ENCODE measurements around the gene RPGRIP1L.
"Not testable (repeated sequence)": the region's sequence is repeated elsewhere in the genome, so short reads cannot be mapped to it uniquely, and the experiment has no call there.

The RPGRIP1L gene

DNA sequence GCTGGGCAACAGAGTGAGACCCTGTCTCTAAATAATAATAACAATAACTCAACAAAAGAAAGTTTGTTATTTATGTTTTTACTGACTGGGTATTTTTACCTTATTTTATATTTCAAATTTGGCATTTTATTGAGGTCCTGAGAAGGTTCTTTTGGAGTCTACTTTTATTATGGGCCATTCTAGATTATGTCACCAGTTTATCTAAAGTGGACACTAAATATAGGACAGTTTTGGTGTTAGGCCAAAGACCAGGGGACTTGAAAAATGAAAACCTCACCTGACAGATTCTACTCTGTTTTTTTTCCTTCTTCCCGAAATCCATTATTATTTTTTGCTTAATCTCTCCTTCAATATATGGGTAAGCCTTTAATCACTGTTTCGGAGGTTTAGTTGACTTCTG is 8.4 kb upstream of the RPGRIP1L start:
- DNase-seq (ENCODE audit: low read depth) = no peak

DNA sequence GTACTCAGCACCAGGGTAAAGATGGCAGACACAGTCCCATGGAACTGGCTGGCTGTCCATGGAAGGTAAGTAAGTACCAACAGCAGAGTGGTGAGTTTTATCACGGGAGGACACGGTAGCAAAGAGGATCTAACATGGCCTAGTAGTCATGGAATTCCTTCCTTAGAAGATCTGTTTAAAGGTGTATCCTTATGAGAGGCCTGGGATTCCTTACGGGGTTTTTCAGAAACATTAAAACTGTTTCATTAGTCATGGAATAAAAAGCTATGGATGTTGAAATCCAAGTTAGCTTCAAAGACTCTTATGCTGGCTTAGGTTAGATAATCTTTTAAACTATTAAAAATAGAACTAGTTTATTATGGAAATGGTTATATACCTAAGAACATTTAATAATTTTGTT is 7.7 kb upstream of the RPGRIP1L start:
- no peak for DNase-seq (ENCODE audit: low read depth)

DNA sequence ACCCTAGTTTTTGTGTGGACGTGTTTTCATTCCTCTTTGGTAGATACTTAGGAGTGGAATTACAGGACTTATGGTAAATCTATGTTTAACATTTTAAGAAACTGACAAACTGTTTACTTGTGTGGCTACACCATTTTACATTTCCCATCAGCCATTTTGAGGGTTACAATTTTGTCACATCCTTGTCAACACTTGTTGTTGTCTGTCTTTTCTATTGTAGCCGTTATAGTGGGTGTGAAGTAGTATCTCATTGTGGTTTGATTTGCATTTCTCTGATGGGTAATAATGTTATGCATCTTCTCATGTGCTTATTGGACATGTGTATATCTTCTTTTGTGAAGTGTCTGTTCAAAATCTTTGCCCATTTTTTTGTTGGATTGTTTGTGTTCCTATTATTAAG is 4.8 kb upstream of the RPGRIP1L start:
- DNase-seq (ENCODE audit: low read depth) = no peak

DNA sequence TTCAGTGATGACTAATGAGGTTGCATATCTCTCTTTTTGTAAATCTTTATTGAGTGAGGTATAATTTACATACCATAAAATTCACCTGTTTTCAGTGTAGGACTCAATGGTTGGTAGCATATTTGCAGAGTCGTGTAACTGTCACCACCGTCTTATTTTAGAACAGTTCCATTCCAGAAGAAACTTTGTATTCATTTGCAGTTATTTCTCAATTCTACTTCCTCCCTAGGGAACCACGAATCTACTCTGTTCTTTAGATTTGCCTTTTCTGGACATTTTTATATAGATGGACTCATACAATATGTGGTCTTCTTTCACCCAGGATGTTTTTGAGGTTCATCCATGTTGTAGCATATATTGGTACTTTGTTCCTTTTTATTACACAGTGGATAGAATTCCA is 4.0 kb upstream of the RPGRIP1L start:
- DNase-seq (ENCODE audit: low read depth) = no peak

DNA sequence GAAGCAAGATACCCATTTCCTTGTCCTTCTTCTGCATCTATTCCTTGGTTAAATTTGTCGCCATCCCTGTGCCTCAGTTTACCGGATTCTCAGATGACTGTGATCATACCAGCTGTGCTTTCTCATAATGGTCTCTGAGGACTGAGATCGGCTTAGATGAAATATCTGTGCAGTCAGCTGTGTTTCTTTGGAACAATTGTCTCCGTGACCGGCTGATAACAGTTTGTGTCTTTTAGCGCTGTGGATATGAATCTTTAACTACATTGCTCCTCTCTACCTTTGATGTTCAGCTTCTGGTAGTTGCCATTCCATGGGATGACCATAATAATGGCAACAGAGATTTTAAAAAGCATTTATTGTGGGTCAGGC is 770 bp upstream of the RPGRIP1L start:
- no peak for DNase-seq (ENCODE audit: low read depth)

DNA sequence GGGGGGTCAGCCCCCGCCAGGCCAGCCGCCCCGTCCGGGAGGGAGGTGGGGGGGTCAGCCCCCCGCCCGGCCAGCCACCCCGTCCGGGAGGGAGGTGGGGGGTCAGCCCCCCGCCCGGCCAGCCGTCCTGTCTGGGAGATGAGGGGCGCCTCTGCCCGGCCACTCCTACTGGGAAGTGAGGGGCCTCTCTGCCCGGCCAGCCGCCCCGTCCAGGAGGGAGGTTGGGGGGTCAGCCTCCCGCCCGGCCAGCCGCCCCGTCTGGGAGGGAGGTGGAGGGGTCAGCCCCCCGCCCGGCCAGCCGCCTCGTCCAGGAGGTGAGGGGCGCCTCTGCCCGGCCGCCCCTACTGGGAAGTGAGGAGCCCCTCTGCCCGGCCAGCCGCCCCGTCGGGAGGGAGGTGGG is 5.4 kb downstream of the RPGRIP1L start:
- DNase-seq (ENCODE audit: low read depth) = not testable (repeated sequence)

DNA sequence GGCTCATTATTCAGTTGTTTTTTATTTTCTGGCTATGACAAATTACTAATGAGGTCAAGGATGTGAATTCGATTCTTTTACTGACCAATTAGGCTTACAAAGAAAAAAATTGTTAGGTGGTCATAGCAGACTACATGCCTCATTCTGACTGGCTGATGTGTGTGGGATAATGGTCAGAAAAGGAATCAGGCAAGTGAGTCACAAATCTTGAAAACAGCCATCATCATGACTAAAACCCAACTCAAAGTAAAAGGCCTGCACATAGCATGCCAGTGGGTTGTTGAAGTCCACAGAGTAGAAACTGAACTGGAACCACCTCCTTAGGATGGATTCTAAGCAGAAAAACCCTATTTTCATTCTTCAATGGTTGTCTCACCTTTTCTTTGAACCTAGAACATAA is 8.6 kb downstream of the RPGRIP1L start:
- DNase-seq (ENCODE audit: low read depth) = no peak

DNA sequence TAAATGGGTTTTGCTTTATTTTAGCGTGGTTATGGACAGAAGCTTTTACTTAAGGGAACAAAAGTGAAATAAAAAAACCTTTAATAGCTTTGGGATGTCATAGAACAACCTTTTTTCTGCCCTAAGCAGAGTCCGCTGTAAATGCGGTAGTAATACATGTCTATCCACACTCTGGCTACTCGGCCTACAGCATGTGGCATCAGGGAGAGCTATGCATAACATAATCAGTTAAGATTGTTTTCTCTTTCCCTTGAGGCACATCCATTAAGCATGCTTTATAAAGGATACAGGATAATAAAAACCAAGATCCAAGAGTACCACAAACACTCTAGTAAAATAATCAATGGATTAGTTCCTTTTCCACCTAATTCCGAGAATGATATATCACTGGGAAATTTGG is 10.3 kb downstream of the RPGRIP1L start:
- DNase-seq (ENCODE audit: low read depth) = no peak

DNA sequence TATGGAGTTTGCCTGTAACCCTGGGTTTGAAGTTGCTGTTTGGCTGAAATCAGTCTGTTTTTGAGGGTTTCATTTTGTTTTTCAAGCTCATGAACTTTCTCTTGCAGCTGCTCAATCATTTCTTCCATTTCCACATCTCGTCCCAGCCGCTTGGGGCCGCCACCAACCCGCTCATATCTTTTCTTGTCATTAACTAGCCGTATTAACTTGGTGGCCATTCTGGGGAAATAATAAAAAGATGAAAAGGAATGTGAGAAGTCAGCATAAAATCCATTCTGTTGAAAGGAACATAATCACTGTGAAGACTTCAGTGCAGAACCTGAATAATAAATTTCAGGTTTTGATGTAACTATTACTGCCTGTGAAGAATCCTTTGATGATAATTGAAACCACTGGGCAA is 11.5 kb downstream of the RPGRIP1L start:
- no peak for DNase-seq (ENCODE audit: low read depth)

DNA sequence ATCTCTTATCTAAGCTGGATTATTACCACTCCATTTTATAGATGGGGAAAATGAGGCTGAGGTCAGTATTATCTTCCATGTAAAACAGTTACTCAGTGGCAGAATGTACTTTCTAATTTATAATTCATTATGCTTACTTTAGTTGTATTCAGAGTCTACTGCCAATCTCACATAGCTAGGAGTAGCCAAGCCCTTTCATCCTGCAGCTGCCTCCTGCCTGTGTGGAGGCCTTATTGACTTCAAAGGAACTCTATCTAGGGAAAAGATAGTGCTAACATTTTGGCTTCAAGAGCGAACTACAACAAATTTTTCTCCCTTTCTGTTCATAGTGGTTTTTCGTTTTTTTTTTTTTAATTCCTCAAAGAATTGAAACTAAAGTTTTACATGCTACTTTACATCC is 12.9 kb downstream of the RPGRIP1L start:
- DNase-seq (ENCODE audit: low read depth) = no peak

DNA sequence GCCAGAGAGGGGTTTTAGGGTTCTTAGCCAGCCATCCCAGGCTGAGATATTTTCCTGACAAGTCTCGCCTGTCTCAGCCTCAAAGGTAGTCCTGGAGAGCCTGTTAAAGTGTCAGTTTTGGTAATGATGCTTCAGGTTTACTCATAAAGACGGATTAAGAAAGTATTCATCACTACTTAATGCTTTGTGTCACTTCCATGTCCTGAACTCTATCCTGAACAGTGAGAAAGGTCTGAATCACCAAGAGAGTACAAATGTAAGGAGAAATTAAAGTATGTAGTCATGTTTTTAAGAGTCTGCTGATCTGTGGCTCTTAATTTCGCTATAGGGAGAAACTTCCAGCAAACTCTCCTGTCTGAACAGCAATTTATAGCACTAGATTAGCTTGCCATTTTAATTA is 14.0 kb downstream of the RPGRIP1L start:
- DNase-seq (ENCODE audit: low read depth) = no peak

DNA sequence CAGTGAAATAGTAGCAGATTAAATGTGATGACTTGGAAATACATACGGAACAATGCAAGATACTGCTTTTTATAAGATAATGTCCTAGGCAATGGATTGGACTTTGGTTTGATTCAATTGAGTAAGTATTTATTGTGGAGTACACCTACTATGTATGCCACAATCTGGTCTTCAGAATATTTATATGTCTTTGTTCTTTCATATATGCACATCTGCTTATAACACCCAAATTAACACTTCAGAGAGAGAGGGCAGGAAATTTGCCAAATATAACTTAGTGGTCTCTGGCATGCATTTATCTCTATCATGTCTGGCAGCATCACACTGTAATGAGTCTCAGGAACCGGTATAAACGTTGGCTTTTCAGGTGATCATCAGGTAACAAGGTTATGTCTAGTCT is 16.9 kb downstream of the RPGRIP1L start:
- DNase-seq (ENCODE audit: low read depth) = no peak

DNA sequence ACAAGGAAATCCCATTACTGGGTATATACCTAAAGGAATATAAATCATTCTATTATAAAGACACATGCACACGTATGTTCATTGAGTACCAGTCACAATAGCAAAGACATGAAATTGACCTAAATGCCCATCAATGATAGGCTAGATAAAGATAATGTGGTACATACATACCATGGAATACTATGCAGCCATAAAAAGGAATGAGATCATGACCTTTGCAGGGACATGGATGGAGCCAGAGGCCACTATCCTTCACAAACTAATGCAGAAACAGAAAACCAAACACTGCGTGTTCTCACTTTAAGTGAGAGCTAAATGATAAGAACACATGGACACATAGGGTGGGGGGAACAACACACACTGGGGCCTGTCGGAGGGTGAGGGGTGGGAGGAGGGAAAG is 18.3 kb downstream of the RPGRIP1L start:
- not testable (repeated sequence) for DNase-seq (ENCODE audit: low read depth)

DNA sequence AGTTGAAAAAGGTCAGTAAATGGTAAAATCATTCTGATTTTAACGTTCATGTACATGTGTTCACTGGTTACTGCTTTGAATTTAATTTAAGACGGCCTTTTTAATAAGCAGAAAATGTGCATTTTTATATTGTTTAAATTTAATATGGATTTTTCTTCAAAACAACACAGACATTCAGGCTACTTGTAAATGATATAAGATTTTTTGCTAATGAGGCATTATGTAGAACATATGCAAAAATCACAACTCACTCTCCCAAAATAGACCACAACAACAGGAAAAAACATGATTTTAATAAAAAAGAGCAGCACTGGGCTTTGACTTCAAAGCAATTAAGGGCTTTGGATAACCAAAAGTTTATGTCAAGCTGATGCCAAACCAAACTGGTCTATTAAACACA is 22.3 kb downstream of the RPGRIP1L start:
- DNase-seq (ENCODE audit: low read depth) = no peak

DNA sequence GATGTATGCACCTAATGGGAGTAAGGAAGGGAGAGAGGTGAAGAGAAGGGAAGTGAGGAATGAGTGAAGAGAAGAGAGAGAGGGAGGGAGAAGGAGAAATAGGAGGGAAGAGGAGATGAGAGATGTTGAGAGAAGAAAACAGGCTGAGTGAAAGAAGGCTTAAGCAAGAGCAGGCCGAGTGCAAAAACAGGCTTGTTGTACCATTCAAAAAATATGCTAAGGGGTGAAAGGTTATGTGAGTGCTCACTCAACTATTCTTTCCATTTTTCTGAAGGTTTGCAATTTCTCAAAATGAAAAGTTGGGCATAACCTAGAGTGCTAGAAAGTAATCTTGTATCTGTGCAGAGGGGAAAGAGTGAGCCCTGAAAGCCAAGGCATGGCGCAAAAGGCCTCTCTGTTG is 22.9 kb downstream of the RPGRIP1L start:
- DNase-seq (ENCODE audit: low read depth) = no peak

DNA sequence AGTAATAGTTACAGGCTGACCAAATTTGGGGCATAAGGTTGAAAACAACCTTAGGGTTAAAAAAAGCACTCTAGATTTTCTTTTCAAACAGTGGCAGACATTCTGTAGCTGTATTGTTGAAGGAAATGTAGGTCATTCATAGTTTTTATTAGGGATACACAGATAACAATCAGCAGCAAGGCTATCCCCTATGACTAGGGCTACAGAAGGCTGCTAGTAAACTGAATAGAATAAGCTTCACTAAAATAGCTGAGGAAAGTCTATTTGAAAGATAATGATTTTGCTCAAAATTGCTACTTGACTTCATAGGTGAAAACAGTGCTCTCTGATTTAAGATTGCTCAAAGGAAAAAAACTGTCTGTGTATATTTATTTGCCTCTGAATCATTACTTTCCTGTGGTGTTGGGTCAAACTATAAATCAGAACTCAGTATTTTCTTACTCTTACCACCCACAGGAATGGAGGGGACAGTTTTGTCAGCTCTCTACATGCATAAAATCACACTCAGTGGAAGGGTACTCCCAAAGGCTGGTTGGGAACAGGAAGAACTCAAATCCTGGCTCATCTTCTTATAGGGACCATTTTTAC is 24.8 kb downstream of the RPGRIP1L start:
- DNase-seq (ENCODE audit: low read depth) = no peak

DNA sequence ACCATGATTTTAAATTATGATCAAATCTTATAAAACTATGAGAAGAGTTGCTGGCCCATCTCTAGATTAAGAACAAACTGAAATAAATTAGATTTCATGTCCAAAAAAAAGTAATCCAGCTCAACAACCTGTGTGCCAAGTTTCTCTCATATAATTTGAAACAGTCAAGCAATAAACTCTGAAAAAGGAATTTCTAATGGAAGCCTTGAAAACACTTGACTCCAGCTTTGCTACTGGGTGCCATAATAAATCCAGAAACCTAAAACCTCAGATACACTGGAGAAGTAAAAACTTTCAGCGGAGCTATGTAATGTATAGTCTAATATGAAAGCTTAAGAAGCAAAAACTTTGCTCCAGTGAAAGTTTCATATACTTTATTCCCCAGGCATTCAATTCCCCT is 25.5 kb downstream of the RPGRIP1L start:
- no peak for DNase-seq (ENCODE audit: low read depth)

DNA sequence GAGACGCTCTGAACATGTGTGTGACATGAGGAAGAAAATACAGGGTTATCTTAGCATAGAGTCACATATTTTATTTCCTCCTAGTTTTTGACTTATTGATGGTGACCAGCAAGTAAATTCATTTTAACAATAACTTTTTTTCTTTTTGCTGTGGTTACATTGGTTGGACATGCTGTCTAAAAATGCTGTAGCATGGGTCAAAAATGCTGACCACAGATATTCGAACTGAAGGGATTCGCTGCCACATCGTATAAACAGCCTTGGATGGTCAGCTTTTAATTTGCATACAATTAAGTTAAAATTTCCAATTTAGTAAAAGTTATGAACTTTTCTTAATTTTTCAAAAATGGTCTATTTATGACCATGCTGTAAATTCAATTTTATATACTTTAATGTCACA is 30.5 kb downstream of the RPGRIP1L start:
- no peak for DNase-seq (ENCODE audit: low read depth)

DNA sequence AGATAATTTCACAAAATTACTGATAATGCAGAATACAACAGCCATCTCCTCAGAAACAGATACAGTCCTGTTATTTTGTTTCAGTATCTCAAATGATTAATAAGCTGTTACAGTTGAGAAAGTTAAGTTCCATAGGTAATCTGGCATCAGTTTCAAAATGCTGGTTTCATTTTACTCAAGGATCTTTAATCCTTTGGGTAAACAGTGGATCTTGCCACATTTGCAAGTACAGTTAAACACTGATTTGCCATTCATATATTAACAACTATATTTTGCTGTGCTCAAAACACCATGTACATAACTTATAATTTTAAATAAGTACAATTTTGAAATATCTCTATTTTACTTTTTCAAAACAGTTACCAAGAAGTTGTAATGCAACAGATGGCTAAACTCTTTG is 31.2 kb downstream of the RPGRIP1L start:
- DNase-seq (ENCODE audit: low read depth) = no peak

DNA sequence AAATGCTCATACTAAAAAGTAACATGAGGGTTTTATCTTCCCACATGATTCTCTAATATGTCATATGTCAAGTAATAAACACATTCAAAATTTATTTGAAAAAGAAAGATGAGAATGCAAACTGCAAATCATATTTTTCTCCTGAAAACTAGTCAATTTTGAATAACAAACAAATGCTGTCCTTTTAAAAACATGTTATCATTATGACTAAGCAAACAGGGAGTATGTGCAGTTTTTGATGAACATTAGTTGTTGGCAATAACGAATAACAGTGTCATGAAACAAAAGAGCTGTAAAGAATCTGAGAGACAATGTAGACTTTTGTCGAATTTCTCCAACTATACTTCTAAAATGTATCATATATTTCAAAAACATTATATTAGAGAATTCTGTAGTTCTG is 34.8 kb downstream of the RPGRIP1L start:
- DNase-seq (ENCODE audit: low read depth) = no peak

DNA sequence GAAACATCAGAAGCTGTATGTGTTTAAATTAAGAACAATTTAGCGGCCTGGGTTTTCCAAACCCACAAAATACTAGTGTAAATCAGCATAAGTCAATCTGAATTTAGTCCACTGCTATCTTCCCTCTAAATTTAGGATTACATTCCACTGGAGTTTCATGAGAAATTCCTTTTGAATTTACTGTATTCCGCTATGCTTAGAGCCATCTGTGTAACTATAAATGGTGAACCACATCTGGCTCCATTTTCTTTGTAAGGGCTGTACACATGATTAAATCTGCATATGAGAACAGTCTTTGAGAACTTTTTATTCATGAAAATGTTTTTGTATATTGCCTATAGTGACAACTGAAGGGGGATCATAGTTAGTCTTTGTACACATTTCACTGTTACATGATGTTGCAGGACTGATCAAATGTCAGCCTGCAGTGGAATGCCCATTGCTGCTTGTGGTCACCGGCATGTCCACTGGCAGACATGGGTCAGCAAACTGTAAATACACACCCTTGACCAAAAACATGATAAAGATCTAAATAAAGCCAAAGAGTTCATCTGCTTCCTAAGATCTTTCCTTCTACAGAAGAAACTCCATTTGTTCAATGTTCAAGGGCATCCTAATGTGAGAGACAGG is 36.8 kb downstream of the RPGRIP1L start:
- no peak for DNase-seq (ENCODE audit: low read depth)

DNA sequence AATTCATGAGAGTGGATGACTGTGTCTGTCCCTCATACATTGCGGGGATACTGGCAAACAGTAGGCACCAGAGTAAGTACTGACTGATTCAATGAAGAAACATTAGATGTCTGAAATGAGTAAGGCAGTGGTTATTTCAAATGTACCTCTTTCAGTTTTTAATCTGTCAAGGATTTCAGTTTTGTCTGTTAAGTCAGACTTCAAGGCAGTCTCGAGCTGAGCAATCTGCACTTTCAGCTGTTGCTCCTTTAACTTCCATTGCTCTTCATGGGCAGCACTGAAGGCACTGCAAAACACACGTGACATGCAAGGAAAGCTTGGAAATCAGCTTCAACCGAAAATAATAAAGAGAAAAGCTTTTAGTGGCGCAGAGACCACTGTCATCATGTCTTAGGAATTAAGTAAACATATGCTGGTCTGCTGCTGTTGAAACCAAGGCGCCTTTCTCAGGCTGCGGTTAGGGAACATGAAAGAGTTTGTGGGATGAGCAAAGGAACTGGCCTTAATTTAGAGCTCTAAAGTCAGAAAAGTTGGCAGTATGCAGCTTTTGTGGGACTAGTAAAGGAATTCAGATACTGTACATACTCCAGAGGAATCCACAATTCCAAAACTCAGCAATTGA is 38.8 kb downstream of the RPGRIP1L start:
- no peak for DNase-seq (ENCODE audit: low read depth)

DNA sequence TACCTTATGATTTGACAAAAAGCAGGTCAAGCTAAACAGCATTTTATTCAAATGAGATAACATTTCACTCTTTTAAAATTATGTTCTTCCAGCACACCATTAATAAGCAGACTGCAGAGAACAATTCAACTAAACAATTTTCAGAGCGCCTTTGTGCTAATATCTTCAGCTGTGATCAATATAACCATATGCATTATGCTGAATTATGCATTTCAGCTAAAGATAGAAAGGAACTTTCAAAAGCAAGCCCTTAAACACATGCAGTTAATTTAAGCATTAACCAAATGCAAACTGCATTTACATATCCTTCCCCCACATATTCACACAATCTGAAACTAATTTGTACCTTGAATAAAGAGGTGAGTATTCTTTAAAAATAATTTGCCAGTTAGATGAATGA is 41.6 kb downstream of the RPGRIP1L start:
- no peak for DNase-seq (ENCODE audit: low read depth)

DNA sequence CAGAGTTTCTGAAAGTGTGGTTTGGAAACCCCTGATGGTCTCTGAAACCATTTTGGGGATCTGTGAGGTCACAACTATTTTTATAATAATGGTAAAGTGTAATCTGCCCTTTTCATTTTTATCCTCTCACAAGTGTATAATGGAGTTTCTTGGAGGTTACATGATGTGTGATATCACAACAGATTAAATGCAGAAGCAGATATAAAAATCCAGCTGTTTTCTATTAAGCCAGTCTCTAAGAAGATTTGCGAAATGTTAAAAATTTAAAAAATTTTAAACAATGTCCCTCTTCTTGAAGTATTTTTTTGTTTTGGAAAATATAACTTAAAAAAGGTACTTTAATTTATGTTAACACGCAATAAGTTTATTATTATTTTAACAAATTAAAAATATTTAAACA is 48.7 kb downstream of the RPGRIP1L start:
- DNase-seq (ENCODE audit: low read depth) = no peak

Data from T-helper 22 cell (primary cell).